Smooth muscle cell (in vitro differentiated cells): ENCODE data around the gene MYL6B. TPM values are rescaled to one million over a fixed set of nuclear protein-coding genes. Genes with fewer than 3 reads are reported as not detected.

Experiments
- DNase-seq: peaks from one replicate; lab custom pipeline; 2025; ENCODE audit not compliant: unreplicated experiment; lab: John Stamatoyannopoulos, UW
- H2AFZ ChIP-seq: fragments of 200-600 bp; sonication (generic); 2 replicates; pipeline ENCODE4 v1.6.0; 2016; ENCODE audit warnings: antibody characterized with exemption, low read depth, mild to moderate bottlenecking
- H3F3A ChIP-seq: fragments of 200-600 bp; sonication (generic); 2 replicates; pipeline ENCODE4 v1.6.0; 2017; ENCODE audit warnings: antibody characterized with exemption, low read depth
- H3K27ac ChIP-seq: fragments of 200-600 bp; sonication (generic); 2 replicates; pipeline ENCODE4 v1.5.1; 2016; ENCODE audit warnings: low read depth, mild to moderate bottlenecking
- H3K27me3 ChIP-seq: fragments of 200-600 bp; sonication (generic); 2 replicates; pipeline ENCODE4 v1.6.1; 2016; ENCODE audit warnings: low read depth, mild to moderate bottlenecking
- H3K36me3 ChIP-seq: fragments of 200-600 bp; sonication (generic); 2 replicates; pipeline ENCODE4 v1.5.1; 2016; ENCODE audit warnings: low read depth
- H3K4me1 ChIP-seq: fragments of 200-600 bp; sonication (generic); 2 replicates; pipeline ENCODE4 v1.5.1; 2016; ENCODE audit warnings: low read depth
- H3K4me2 ChIP-seq: fragments of 200-600 bp; sonication (generic); 2 replicates; pipeline ENCODE4 v1.6.0; 2016; ENCODE audit warnings: mild to moderate bottlenecking
- H3K4me3 ChIP-seq: fragments of 200-600 bp; sonication (generic); 2 replicates; pipeline ENCODE4 v1.5.1; 2016; ENCODE audit warnings: mild to moderate bottlenecking
- H3K79me2 ChIP-seq: fragments of 200-600 bp; sonication (generic); 2 replicates; pipeline ENCODE4 v1.6.0; 2016; ENCODE audit warnings: low read depth, mild to moderate bottlenecking
- H3K9ac ChIP-seq: fragments of 200-600 bp; sonication (generic); 2 replicates; pipeline ENCODE4 v1.6.0; 2016; ENCODE audit warnings: low read depth
- H3K9me3 ChIP-seq: fragments of 200-600 bp; sonication (generic); replicated peaks from 2 replicates; pipeline ENCODE4 v1.5.1; 2016; ENCODE audit warnings: low read depth
- H4K20me1 ChIP-seq: fragments of 200-600 bp; sonication (generic); 2 replicates; pipeline ENCODE4 v1.6.0; 2016; ENCODE audit warnings: low read depth
- WGBS: methylation state at CpG from one replicate; pipeline ENCODE4 v1.1.7; 2016; ENCODE audit warnings: low lambda C conversion rate; 5-methylcytosine and 5-hydroxymethylcytosine counted together
- polyA plus RNA-seq: library from polyadenylated mRNA; unstranded; fragments of >200 nt; fragmentation: Nextera tagmentation; extraction: Ambion mirVana; gene quantifications from 2 replicates; pipeline ENCODE4 v1.2.1, GENCODE V29; 2016
- total RNA-seq: library from RNA; depleted of rRNA; stranded (reverse); fragments of >200 nt; gene quantifications from 2 replicates; pipeline ENCODE4 v1.2.3, GENCODE V29; 2014
- TF ChIP-seq, protein P1 (sequence below): fragments of 200-600 bp; sonication (generic); IDR thresholded peaks from 2 replicates; pipeline ENCODE4 v1.5.1; 2017; ENCODE audit warnings: borderline replicate concordance, mild to moderate bottlenecking, antibody characterized with exemption; ENCODE audit not compliant: insufficient read depth, poor library complexity, severe bottlenecking

MYL6B gene
- total and polyA plus RNA-seq, 2 experiments from 2014 or later = 44.5 to 121 TPM

DNA sequence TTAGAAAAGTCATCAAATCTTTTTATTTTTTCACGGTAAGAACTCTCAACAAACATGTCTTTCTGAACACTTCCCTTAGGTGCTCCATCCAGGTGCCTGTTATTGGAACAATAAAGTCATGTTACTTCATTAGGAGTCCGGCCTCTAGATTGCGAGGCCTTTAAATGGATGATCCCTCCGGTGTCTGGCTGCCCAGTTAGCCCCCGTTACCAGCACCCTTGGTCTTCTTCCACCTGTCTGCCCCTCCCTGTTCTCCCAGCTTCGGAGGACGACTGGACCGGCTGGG lies 48.6 kb upstream of the MYL6B start:
- no peaks in the 10 kb centered on the region for H3K27me3 ChIP-seq
- H3K4me1 ChIP-seq = peaks cover 18% of the 10 kb centered on the region
- no peak for DNase-seq
- peak overlapping the region; percentile 77 for H3K27ac ChIP-seq
- TF ChIP-seq, protein P1, sequence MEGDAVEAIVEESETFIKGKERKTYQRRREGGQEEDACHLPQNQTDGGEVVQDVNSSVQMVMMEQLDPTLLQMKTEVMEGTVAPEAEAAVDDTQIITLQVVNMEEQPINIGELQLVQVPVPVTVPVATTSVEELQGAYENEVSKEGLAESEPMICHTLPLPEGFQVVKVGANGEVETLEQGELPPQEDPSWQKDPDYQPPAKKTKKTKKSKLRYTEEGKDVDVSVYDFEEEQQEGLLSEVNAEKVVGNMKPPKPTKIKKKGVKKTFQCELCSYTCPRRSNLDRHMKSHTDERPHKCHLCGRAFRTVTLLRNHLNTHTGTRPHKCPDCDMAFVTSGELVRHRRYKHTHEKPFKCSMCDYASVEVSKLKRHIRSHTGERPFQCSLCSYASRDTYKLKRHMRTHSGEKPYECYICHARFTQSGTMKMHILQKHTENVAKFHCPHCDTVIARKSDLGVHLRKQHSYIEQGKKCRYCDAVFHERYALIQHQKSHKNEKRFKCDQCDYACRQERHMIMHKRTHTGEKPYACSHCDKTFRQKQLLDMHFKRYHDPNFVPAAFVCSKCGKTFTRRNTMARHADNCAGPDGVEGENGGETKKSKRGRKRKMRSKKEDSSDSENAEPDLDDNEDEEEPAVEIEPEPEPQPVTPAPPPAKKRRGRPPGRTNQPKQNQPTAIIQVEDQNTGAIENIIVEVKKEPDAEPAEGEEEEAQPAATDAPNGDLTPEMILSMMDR = no peak
- peak overlapping the region; percentile 55 for H3K9ac ChIP-seq
- H3K79me2 ChIP-seq = peaks cover 26% of the 10 kb centered on the region
- H3K9me3 ChIP-seq = no peaks in the 10 kb centered on the region
- H2AFZ ChIP-seq = peak overlapping the region; percentile 90
- peak overlapping the region; percentile 90 for H3K4me3 ChIP-seq
- peak overlapping the region; percentile 96 for H3K4me2 ChIP-seq
- WGBS = 13% methylated on average over 8 of the region's 8 CpGs
- peaks cover 7% of the 10 kb centered on the region for H3K36me3 ChIP-seq
- no peaks in the 10 kb centered on the region for H3F3A ChIP-seq
- H4K20me1 ChIP-seq = peaks cover 13% of the 10 kb centered on the region

DNA sequence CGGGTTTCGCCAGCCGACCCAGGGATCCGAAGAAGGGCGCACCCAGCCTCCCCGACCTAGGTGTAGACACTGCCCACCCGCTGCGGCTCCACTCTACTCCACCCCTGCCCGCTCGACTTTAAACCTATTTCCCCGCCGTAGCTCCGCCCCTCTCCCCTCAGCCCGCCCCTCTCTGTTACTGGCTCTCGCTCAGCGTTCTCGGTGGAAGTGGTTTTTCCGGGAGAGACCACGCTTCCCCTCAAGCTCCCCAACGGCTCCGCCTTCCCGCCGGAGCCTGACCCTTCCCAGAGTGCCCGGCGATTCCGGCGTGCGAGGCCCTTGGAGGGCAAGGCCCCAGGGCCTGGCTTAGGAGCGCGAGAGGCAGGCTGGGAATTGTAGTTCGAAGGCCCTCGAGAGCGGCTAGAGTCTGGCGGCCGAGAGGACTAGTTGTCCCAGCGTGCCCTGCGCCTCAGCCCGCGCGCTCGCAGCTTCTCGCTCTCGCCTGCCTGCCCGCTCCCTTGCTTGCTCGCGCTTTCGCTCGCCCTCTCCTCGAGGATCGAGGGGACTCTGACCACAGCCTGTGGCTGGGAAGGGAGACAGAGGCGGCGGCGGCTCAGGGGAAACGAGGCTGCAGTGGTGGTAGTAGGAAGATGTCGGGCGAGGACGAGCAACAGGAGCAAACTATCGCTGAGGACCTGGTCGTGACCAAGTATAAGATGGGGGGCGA lies 48.1 kb upstream of the MYL6B start, which contains the start of gene PA2G4:
TSS of gene PA2G4 (plus strand) at position 451 of the 706 bp plus-strand sequence. CDS start at position 630, 179 bp downstream.
- Histone ChIP-seq H3F3A (no peaks in the 10 kb centered on the region), H3K27ac (peak within 1 kb of the TSS; percentile 77), H3K79me2 (peaks cover 26% of the 10 kb centered on the region), H3K27me3 (no peaks in the 10 kb centered on the region), H2AFZ (peak within 1 kb of the TSS; percentile 90), H3K4me1 (peaks cover 18% of the 10 kb centered on the region), H3K4me3 (peak within 1 kb of the TSS; percentile 90), H3K9me3 (no peaks in the 10 kb centered on the region), H3K4me2 (peak within 1 kb of the TSS; percentile 96), H4K20me1 (peaks cover 13% of the 10 kb centered on the region), H3K36me3 (peaks cover 7% of the 10 kb centered on the region), H3K9ac (peak within 1 kb of the TSS; percentile 84)
- WGBS = 1% methylated on average over 60 of the region's 60 CpGs
- TF ChIP-seq, protein P1 = no peak
- peak; percentile 84 for DNase-seq

DNA sequence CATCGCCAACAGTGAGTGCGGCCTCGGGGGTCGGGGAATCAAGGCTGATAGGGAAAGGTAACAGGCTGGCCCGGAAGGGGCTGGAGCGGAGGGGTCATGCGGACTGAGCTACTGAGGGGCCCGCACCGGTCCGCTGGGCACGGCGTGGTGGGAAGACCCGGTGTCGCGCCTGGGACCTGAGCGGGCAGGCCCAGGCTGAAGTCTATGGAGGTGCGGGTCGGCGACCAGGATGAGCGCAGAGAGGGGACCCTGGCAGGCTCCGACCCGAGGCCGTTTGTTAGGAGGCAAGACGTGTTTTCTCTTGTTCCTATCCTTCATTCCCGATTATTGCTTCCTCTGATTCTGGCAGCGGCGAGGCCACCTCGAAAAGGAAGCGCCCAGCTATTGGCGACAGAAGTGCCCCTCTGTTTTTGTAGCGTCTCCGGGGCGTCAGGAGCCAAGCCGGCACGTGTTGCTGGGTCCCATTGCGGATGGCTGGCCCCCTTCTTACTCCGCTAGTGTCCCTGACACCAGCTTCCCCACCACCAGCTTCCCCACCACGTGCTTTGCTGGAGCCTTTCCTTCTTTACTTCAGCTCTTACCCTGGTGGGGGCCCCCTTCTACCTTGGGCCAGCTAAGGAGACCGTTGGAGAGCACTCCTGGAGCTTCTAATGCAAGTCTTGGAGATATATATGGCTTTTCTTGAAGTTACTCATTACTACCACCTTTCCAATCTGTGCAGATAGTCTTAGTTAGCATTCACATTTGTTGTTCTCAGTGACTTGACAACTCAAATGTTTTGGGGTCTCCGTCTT lies 47.4 kb upstream of the MYL6B start:
- DNase-seq = no peak
- TF ChIP-seq, protein P1 = no peak
- H3F3A ChIP-seq = no peaks in the 10 kb centered on the region

More for the DNA sequence above, 47.4 kb upstream of the MYL6B start:
- H2AFZ ChIP-seq = peak overlapping the region; percentile 89
- WGBS = 2% methylated on average over 33 of the region's 40 CpGs
- peak overlapping the region; percentile 77 for H3K27ac ChIP-seq
- H3K4me2 ChIP-seq = peak overlapping the region; percentile 96
- H3K4me1 ChIP-seq = peaks cover 18% of the 10 kb centered on the region
- H3K9ac ChIP-seq = peak overlapping the region; percentile 84
- H3K9me3 ChIP-seq = no peaks in the 10 kb centered on the region
- H3K36me3 ChIP-seq = peaks cover 7% of the 10 kb centered on the region
- peak overlapping the region; percentile 90 for H3K4me3 ChIP-seq
- H4K20me1 ChIP-seq = peaks cover 13% of the 10 kb centered on the region
- no peaks in the 10 kb centered on the region for H3K27me3 ChIP-seq
- H3K79me2 ChIP-seq = peaks cover 26% of the 10 kb centered on the region
